ENCODE data around the gene WDR35. TPM values are rescaled to one million over a fixed set of nuclear protein-coding genes. Genes with fewer than 3 reads are reported as not detected.

The WDR35 gene
- total RNA-seq = 12.0 TPM

DNA sequence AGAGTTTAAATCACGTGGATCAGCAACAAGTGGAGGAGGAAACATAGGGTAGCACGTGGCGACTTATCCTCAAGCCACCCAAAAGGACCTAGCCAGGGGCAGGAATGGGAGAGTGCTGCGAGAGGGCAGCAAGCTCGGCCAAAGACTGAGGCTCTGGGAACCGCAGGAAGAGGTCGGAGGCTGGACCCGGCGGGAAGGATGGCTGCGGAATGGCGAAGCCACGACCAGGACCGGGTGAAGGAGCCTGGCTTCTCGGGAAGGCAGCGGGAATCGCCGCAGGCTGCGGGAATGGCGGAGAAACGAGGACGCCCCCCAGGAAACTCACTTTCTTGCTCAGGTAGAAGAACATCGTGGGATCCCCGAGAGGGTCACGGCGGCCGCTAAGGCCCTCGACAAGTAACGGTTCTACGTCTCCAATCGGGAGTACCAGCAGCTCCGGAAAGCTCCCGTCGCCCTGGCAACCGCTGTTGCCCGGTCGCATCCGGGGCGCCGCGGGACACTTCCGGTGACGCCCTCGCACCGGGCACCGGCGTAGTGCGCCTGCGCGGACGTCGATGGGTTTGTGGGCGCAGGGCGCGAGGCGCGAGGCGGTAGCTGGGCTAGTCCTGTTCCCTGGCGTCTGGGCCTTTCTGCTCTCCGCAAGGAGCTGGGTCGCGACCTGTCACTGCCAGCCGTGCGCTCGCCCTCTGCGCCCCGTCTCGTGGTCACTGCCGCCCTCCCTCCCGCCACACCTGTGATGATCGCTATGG is at the start of gene WDR35:
Gene WDR35, minus strand, starts transcription at position 439 of the 749 bp plus-strand sequence. Its CDS starts 90 bp downstream, at position 349.
- Histone ChIP-seq H3K9ac (ENCODE audit: low read depth in 1 of 3, low read length in 3 of 3) (peak within 1 kb of the TSS; percentile 64 to 78 (median 66)), H3K27me3 (ENCODE audit: control insufficient read depth in 3 of 3, insufficient read depth in 3 of 3, low read length in 3 of 3) (peaks cover 0 to 4% (median 0%) of the 10 kb centered on the region in 3 donors)

DNA sequence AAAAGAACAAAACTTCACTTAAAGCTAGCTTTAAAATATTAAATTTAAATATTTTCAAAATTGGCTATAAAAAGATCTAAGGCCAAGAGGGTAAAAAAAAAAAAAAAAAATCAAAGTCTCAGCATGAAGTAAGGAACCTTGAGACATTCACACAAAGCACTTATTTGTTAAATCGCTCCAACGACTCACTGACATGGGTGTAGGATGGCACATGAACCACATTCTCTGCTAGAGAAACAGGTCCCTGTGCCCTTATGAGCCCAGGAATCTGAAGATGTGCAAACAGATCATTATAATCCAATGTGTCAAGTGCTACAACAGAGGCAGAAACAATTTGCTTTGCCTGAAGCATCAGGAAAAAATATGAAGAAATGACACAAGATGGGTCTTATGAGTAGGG is 47.8 kb upstream of the WDR35 start:
- peaks cover 0 to 5% (median 0%) of the 10 kb centered on the region in 3 donors for H3K4me1 ChIP-seq (ENCODE audit: control insufficient read depth in 3 of 3, insufficient read depth in 3 of 3, low read length in 3 of 3)
- no peak overlapping the region for H3K9ac ChIP-seq (ENCODE audit: low read depth in 1 of 3, low read length in 3 of 3)
- H3K36me3 ChIP-seq (ENCODE audit: control insufficient read depth in 3 of 3, insufficient read depth in 3 of 3, low read length in 3 of 3) = peaks cover 41 to 69% (median 52%) of the 10 kb centered on the region in 3 donors
- no peaks in the 10 kb centered on the region for H3K9me3 ChIP-seq (ENCODE audit: control insufficient read depth in 3 of 3, low read length in 3 of 3)
- H3K4me3 ChIP-seq (ENCODE audit: low read length in 3 of 3) = no peak overlapping the region
- no peaks in the 10 kb centered on the region for H3K27me3 ChIP-seq (ENCODE audit: control insufficient read depth in 3 of 3, insufficient read depth in 3 of 3, low read length in 3 of 3)
- no peak overlapping the region for H3K27ac ChIP-seq (ENCODE audit: low read depth, low read length)

More for the DNA sequence above, at the start of gene WDR35:
- peaks cover 0 to under 1% (median 0%) of the 10 kb centered on the region in 3 donors for H3K36me3 ChIP-seq (ENCODE audit: control insufficient read depth in 3 of 3, insufficient read depth in 3 of 3, low read length in 3 of 3)
- peak within 1 kb of the TSS; percentile 20 for H3K27ac ChIP-seq (ENCODE audit: low read depth, low read length)
- H3K9me3 ChIP-seq (ENCODE audit: control insufficient read depth in 3 of 3, low read length in 3 of 3) = no peaks in the 10 kb centered on the region
- H3K4me3 ChIP-seq (ENCODE audit: low read length in 3 of 3) = peak within 1 kb of the TSS; percentile 86 to 92 (median 90)
- peaks cover 9 to 15% (median 11%) of the 10 kb centered on the region in 3 donors for H3K4me1 ChIP-seq (ENCODE audit: control insufficient read depth in 3 of 3, insufficient read depth in 3 of 3, low read length in 3 of 3)

DNA sequence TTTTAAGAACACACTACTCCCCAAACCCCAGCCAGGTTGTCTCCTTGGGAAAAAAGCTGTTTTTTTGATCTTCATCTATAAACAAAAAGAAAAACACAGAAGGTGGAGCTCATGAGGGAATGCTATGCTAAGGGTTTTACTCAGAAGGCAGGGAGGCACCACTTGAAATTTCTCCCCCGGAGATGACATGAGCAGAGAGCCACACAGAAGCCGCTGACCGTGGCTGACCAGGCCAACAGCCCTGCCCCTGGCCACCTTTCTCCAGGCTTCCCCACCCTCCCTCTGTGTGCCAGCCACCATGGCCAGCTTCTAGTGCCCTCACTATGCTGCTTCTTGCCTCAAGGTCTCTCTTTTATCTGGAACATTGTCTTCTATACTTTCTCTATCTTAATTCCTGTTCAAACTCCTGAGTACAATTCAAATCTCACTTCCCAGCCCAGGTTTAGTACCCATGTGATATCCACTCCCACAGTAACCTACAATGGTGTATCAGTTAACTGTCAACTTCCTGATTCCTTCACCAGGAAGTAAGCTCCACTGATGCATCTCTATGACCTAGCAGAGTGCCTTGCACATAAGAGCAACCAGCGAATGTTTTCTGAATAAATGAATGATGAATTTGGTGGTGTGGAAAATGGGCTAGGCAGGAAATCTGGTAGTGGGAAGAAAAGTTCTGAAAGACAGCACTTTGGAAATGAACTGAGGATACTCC is 46.2 kb upstream of the WDR35 start:
- H3K4me3 ChIP-seq (ENCODE audit: low read length in 3 of 3) = no peak overlapping the region
- H3K9ac ChIP-seq (ENCODE audit: low read depth in 1 of 3, low read length in 3 of 3) = no peak overlapping the region
- no peaks in the 10 kb centered on the region for H3K27me3 ChIP-seq (ENCODE audit: control insufficient read depth in 3 of 3, insufficient read depth in 3 of 3, low read length in 3 of 3)
- H3K9me3 ChIP-seq (ENCODE audit: control insufficient read depth in 3 of 3, low read length in 3 of 3) = no peaks in the 10 kb centered on the region
- H3K27ac ChIP-seq (ENCODE audit: low read depth, low read length) = no peak overlapping the region
- H3K4me1 ChIP-seq (ENCODE audit: control insufficient read depth in 3 of 3, insufficient read depth in 3 of 3, low read length in 3 of 3) = no peaks in the 10 kb centered on the region
- H3K36me3 ChIP-seq (ENCODE audit: control insufficient read depth in 3 of 3, insufficient read depth in 3 of 3, low read length in 3 of 3) = peaks cover 41 to 84% (median 62%) of the 10 kb centered on the region in 3 donors

DNA sequence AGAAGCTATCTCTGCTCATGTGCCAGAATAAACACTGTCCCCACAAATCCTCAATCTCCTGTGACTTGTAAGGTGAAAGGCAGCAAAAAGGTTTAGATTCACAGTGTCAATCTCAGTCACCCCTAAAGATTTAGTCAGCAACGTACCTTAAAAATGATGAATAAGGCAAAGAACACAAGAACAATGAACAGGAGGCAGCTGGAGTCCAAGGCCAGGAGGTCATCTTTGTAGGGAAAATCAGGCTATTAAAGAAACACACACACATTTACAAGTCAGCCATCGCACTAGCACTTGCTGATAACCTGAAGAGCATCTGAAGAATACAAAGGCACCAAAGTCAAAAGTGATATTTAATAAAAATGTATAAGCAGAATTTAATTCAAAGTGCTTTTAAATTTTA is 44.9 kb upstream of the WDR35 start:
- no peak overlapping the region for H3K27ac ChIP-seq (ENCODE audit: low read depth, low read length)
- no peaks in the 10 kb centered on the region for H3K27me3 ChIP-seq (ENCODE audit: control insufficient read depth in 3 of 3, insufficient read depth in 3 of 3, low read length in 3 of 3)
- no peak overlapping the region for H3K9ac ChIP-seq (ENCODE audit: low read depth in 1 of 3, low read length in 3 of 3)
- peaks cover 39 to 80% (median 64%) of the 10 kb centered on the region in 3 donors for H3K36me3 ChIP-seq (ENCODE audit: control insufficient read depth in 3 of 3, insufficient read depth in 3 of 3, low read length in 3 of 3)
- no peaks in the 10 kb centered on the region for H3K9me3 ChIP-seq (ENCODE audit: control insufficient read depth in 3 of 3, low read length in 3 of 3)
- no peak overlapping the region for H3K4me3 ChIP-seq (ENCODE audit: low read length in 3 of 3)
- no peaks in the 10 kb centered on the region for H3K4me1 ChIP-seq (ENCODE audit: control insufficient read depth in 3 of 3, insufficient read depth in 3 of 3, low read length in 3 of 3)

DNA sequence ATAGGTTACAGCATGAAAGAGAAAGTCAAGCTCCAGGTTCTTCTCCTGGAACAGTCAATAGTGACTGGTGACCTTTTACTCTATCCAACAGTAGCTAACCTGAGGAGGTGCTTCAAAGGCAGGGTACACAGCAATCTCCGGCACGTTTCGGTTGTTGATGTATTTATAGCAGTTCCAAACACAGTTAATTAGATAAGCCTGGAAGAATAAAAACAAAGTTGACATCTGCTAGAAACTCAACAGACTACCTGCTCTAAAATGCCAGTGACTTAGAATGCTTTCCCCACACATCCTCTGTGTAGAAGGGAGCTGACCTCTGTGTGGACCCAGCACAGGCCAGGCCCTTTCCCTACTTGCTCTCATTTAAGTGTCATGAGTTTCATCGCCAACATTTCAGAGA is 44.3 kb upstream of the WDR35 start:
- peaks cover 39 to 80% (median 65%) of the 10 kb centered on the region in 3 donors for H3K36me3 ChIP-seq (ENCODE audit: control insufficient read depth in 3 of 3, insufficient read depth in 3 of 3, low read length in 3 of 3)
- H3K27ac ChIP-seq (ENCODE audit: low read depth, low read length) = no peak overlapping the region
- no peaks in the 10 kb centered on the region for H3K27me3 ChIP-seq (ENCODE audit: control insufficient read depth in 3 of 3, insufficient read depth in 3 of 3, low read length in 3 of 3)
- H3K9ac ChIP-seq (ENCODE audit: low read depth in 1 of 3, low read length in 3 of 3) = no peak overlapping the region
- no peaks in the 10 kb centered on the region for H3K9me3 ChIP-seq (ENCODE audit: control insufficient read depth in 3 of 3, low read length in 3 of 3)
- no peaks in the 10 kb centered on the region for H3K4me1 ChIP-seq (ENCODE audit: control insufficient read depth in 3 of 3, insufficient read depth in 3 of 3, low read length in 3 of 3)
- no peak overlapping the region for H3K4me3 ChIP-seq (ENCODE audit: low read length in 3 of 3)

DNA sequence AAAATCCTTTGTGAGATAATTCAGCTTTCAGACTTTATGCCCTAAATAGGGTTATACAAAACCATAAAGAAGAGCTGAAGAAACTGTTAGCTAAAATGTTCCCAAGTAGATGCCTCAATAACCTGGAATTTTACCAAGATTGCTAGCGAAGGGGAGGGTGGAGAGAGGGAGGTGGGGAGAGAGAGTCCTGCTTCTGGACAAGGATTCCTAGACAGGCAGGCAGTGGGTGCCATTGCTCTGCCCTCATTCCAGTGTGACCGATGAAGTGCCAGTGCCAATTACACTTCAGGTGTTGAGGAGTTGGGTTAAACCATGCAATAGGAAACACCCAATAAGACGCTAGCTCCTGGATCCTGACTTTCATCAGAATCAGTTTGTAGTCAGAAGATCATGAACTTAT is 43.4 kb upstream of the WDR35 start:
- Histone ChIP-seq H3K27me3 (ENCODE audit: control insufficient read depth in 3 of 3, insufficient read depth in 3 of 3, low read length in 3 of 3) (no peaks in the 10 kb centered on the region), H3K9ac (ENCODE audit: low read depth in 1 of 3, low read length in 3 of 3) (no peak overlapping the region), H3K4me3 (ENCODE audit: low read length in 3 of 3) (no peak overlapping the region), H3K27ac (ENCODE audit: low read depth, low read length) (no peak overlapping the region), H3K9me3 (ENCODE audit: control insufficient read depth in 3 of 3, low read length in 3 of 3) (no peaks in the 10 kb centered on the region), H3K4me1 (ENCODE audit: control insufficient read depth in 3 of 3, insufficient read depth in 3 of 3, low read length in 3 of 3) (no peaks in the 10 kb centered on the region), H3K36me3 (ENCODE audit: control insufficient read depth in 3 of 3, insufficient read depth in 3 of 3, low read length in 3 of 3) (peaks cover 41 to 78% (median 70%) of the 10 kb centered on the region in 3 donors)

DNA sequence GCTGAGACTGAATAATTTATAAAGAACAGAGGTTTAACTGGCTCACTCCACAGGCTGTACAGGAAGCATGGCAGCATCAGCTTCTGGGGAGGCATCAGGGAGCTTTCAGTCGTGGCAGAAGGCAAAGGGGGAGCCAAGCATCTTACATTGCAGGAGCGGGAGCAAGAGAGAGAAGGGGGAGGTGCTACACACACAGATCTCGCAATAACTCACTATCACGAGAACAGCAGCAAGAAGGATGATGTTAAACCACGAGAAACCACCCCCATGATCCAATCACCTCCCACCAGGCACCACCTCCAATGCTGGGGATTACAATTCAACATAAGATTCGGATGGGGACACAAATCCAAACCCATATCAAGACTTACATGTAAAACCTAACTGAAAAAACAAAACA is 40.3 kb upstream of the WDR35 start:
- Histone ChIP-seq H3K36me3 (ENCODE audit: control insufficient read depth in 3 of 3, insufficient read depth in 3 of 3, low read length in 3 of 3) (peaks cover 27 to 54% (median 53%) of the 10 kb centered on the region in 3 donors), H3K27ac (ENCODE audit: low read depth, low read length) (no peak overlapping the region), H3K9me3 (ENCODE audit: control insufficient read depth in 3 of 3, low read length in 3 of 3) (no peaks in the 10 kb centered on the region), H3K4me3 (ENCODE audit: low read length in 3 of 3) (no peak overlapping the region), H3K27me3 (ENCODE audit: control insufficient read depth in 3 of 3, insufficient read depth in 3 of 3, low read length in 3 of 3) (no peaks in the 10 kb centered on the region), H3K9ac (ENCODE audit: low read depth in 1 of 3, low read length in 3 of 3) (no peak overlapping the region), H3K4me1 (ENCODE audit: control insufficient read depth in 3 of 3, insufficient read depth in 3 of 3, low read length in 3 of 3) (peaks cover 0 to 8% (median 4%) of the 10 kb centered on the region in 3 donors)

DNA sequence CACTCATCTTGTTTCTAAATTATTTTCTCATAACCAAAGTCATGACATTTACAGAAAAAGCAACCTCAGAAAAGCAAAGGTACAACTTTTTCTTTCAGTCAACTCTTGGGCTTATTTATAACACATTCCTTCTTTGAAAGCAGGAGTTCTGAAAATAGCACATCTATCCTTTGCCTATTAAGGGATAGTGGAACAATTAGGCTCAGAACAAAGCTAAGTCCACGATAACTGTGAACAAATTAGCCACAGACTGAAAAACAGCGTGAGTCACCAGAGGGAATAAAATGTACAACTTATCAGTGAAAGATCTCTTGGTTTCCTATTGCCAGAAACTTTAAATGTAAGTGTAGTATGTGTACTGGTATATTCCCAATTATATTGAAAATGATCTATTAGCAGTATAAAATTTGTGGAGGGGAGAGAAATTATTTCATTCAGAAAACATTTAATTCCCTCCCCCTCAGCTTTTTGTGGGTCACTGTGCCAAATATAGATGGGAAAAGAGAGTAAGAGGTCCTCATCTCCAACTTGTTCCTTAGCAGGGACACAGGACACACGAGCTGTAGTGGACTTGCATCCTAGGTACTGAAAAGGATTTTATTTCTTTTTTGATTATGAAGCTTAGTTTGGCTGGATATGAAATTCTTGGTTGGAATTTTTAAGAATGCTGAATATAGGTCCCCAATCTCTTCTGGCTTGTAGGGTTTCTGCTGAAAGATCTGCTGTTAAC is 38.0 kb upstream of the WDR35 start:
- Histone ChIP-seq H3K4me1 (ENCODE audit: control insufficient read depth in 3 of 3, insufficient read depth in 3 of 3, low read length in 3 of 3) (peaks cover 0 to 8% (median 4%) of the 10 kb centered on the region in 3 donors), H3K36me3 (ENCODE audit: control insufficient read depth in 3 of 3, insufficient read depth in 3 of 3, low read length in 3 of 3) (peaks cover 10 to 31% (median 30%) of the 10 kb centered on the region in 3 donors), H3K27ac (ENCODE audit: low read depth, low read length) (no peak overlapping the region), H3K9me3 (ENCODE audit: control insufficient read depth in 3 of 3, low read length in 3 of 3) (no peaks in the 10 kb centered on the region), H3K4me3 (ENCODE audit: low read length in 3 of 3) (no peak overlapping the region), H3K9ac (ENCODE audit: low read depth in 1 of 3, low read length in 3 of 3) (no peak overlapping the region), H3K27me3 (ENCODE audit: control insufficient read depth in 3 of 3, insufficient read depth in 3 of 3, low read length in 3 of 3) (no peaks in the 10 kb centered on the region)

DNA sequence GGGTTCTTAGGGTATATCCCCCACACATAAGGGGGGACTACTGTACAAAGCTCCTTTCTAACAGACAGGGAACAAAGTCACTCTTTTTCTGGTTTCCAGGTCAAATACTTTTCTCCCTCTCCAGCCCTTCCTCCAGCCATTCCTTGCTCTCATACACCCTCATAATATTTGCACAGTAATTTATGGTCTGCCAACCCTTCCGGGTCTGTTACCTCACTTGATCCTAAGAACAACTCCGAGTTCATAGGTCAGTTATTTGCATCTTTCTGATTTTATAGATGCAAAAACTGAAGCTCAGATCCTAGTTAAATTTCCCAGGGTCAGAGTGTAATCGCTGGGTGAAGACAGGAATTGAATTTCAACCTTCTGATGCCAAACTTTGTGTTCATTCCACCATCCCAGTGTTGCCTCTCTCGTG is 37.4 kb upstream of the WDR35 start:
- Histone ChIP-seq H3K27ac (ENCODE audit: low read depth, low read length) (no peak overlapping the region), H3K9ac (ENCODE audit: low read depth in 1 of 3, low read length in 3 of 3) (no peak overlapping the region), H3K4me1 (ENCODE audit: control insufficient read depth in 3 of 3, insufficient read depth in 3 of 3, low read length in 3 of 3) (peaks cover 0 to 8% (median 4%) of the 10 kb centered on the region in 3 donors), H3K9me3 (ENCODE audit: control insufficient read depth in 3 of 3, low read length in 3 of 3) (no peaks in the 10 kb centered on the region), H3K27me3 (ENCODE audit: control insufficient read depth in 3 of 3, insufficient read depth in 3 of 3, low read length in 3 of 3) (no peaks in the 10 kb centered on the region), H3K4me3 (ENCODE audit: low read length in 3 of 3) (no peak overlapping the region), H3K36me3 (ENCODE audit: control insufficient read depth in 3 of 3, insufficient read depth in 3 of 3, low read length in 3 of 3) (peaks cover 10 to 25% (median 25%) of the 10 kb centered on the region in 3 donors)
